ENCODE measurements around the gene SELPLG. TPM values are rescaled to one million over a fixed set of nuclear protein-coding genes. Genes with fewer than 3 reads are reported as not detected.

Gene SELPLG
- total RNA-seq, 4 donors from 2014 or later, result 0.19 to 5.0 (median 2.6) TPM

GRCh38 chr12:108647585-108648287, 14.0 kb upstream of the SELPLG start:
- peaks cover 9 to 77% of the 10 kb centered on the region in 2 donors for H3K36me3 ChIP-seq
- no peak for TF ChIP-seq POLR2A (IDR thresholded peaks at IDR 0.05)
- TF ChIP-seq CTCF (IDR thresholded peaks at IDR 0.05 in 4 of 5, conservative IDR thresholded peaks at IDR 0.05 in 1 of 5), result no peak

GRCh38 chr12:108646600-108647579, 13.2 kb upstream of the SELPLG start:
- Histone ChIP-seq H3K27me3 (no peaks in the 10 kb centered on the region), H3K9me3 (no peaks in the 10 kb centered on the region), H3K4me3 (no peak overlapping the region), H3K36me3 (peaks cover 8 to 68% of the 10 kb centered on the region in 2 donors), H3K4me1 (peaks cover 21 to 29% of the 10 kb centered on the region in 2 donors), H3K27ac (no peak overlapping the region)
- DNase-seq, result no peak
- in situ Hi-C loops (cut with MboI; ENCODE audit: low sequenced_read_pairs in 4 of 4), result loop anchor here (25.0 kb wide), 2 partner anchors 315 to 440 kb away; partner anchors contain the start of genes ALKBH2 (in 2 of the 4) and UNG (in 2 of the 4)
- TF ChIP-seq CTCF (IDR thresholded peaks at IDR 0.05 in 4 of 5, conservative IDR thresholded peaks at IDR 0.05 in 1 of 5) (no peak), POLR2A (IDR thresholded peaks at IDR 0.05) (no peak)
- ATAC-seq, result no peak
- intact Hi-C loops (cut with DNase I; ENCODE audit: low total_unique reads), result no loop called here

More at GRCh38 chr12:108647585-108648287, 14.0 kb upstream of the SELPLG start:
- Histone ChIP-seq H3K9me3 (no peaks in the 10 kb centered on the region), H3K27ac (no peak overlapping the region), H3K27me3 (no peaks in the 10 kb centered on the region), H3K4me3 (no peak overlapping the region), H3K4me1 (peaks cover 16 to 22% of the 10 kb centered on the region in 2 donors)
- in situ Hi-C loops (cut with MboI; ENCODE audit: low sequenced_read_pairs in 4 of 4), result loop anchor here (25.0 kb wide), 2 partner anchors 315 to 440 kb away; partner anchors contain the start of genes ALKBH2 (in 2 of the 4) and UNG (in 2 of the 4)
- ATAC-seq (no peak), DNase-seq (no peak)
- intact Hi-C loops (cut with DNase I; ENCODE audit: low total_unique reads), result no loop called here

GRCh38 chr12:108645686-108646599, 12.2 kb upstream of the SELPLG start:
- TF ChIP-seq CTCF (IDR thresholded peaks at IDR 0.05 in 4 of 5, conservative IDR thresholded peaks at IDR 0.05 in 1 of 5) (no peak), POLR2A (IDR thresholded peaks at IDR 0.05) (no peak)
- no peak for ATAC-seq
- Histone ChIP-seq H3K9me3 (no peaks in the 10 kb centered on the region), H3K4me3 (no peak overlapping the region), H3K27ac (no peak overlapping the region), H3K4me1 (peaks cover 24 to 34% of the 10 kb centered on the region in 2 donors), H3K27me3 (no peaks in the 10 kb centered on the region), H3K36me3 (peaks cover 0 to 59% of the 10 kb centered on the region in 2 donors)
- intact Hi-C loops (cut with DNase I; ENCODE audit: low total_unique reads), result no loop called here
- peak in 1 of 2 donors; percentile 10 for DNase-seq
- in situ Hi-C loops (cut with MboI; ENCODE audit: low sequenced_read_pairs in 4 of 4), result loop anchor here (25.0 kb wide), 2 partner anchors 316 to 441 kb away; partner anchors contain the start of genes ALKBH2 (in 2 of the 4) and UNG (in 2 of the 4)

- TF ChIP-seq POLR2A (IDR thresholded peaks at IDR 0.05) (no peak), CTCF (IDR thresholded peaks at IDR 0.05 in 4 of 5, conservative IDR thresholded peaks at IDR 0.05 in 1 of 5) (no peak)
- Histone ChIP-seq H3K4me3 (no peak overlapping the region), H3K36me3 (peaks cover 0 to 49% of the 10 kb centered on the region in 2 donors), H3K27me3 (no peaks in the 10 kb centered on the region), H3K27ac (peak overlapping the region in 2 of 4 donors; percentile 55 to 60), H3K4me1 (peaks cover 24 to 34% of the 10 kb centered on the region in 2 donors), H3K9me3 (no peaks in the 10 kb centered on the region)
- peak in 1 of 2 donors; percentile 13 for DNase-seq
- intact Hi-C loops (cut with DNase I; ENCODE audit: low total_unique reads), result no loop called here
- in situ Hi-C loops (cut with MboI; ENCODE audit: low sequenced_read_pairs in 4 of 4), result loop anchor here (25.0 kb wide), 2 partner anchors 318 to 443 kb away; partner anchors contain the start of genes ALKBH2 (in 2 of the 4) and UNG (in 2 of the 4)
- ATAC-seq, result no peak
These were observed 11.1 kb upstream of the SELPLG start for GRCh38 chr12:108644811-108645120.
